ENCODE results near the gene NFKBIL1.
"Not testable (repeated sequence)": the region's sequence is repeated elsewhere in the genome, so short reads cannot be mapped to it uniquely, and the experiment has no call there.

NFKBIL1 gene

GRCh38 chr6:31534521-31535040 lies 12.8 kb upstream of the NFKBIL1 start:
- DNase-seq = no peak

- no peak for DNase-seq
Measured at GRCh38 chr6:31535538-31536324, 11.7 kb upstream of the NFKBIL1 start.

GRCh38 chr6:31538805-31539400 lies 8.5 kb upstream of the NFKBIL1 start:
- no peak for DNase-seq

DNA sequence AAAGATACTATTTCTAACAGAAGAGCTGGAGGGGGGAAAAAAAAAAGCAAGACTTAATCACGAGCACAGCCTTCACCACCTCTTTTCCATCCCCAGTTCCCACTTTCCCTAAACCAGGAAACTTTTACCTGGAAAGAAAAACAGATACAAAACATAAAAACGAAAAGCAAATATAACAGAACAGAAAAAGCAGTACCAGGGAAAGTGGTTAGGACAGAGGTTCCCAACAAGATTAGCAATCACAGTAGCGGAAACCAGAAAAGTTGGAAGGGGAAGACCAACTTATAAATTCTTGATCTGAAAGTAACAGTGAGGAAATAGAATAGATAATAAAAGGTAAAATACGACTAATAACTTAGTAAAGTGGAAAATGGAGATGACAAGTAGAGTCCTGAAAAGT lies 6.8 kb upstream of the NFKBIL1 start:
- no peak for DNase-seq

- DNase-seq = peak; percentile 56
Measured at GRCh38 chr6:31541059-31541657, 6.2 kb upstream of the NFKBIL1 start.

- DNase-seq = peak; percentile 86 to 87
Measured at GRCh38 chr6:31541658-31542521, 5.5 kb upstream of the NFKBIL1 start, which contains the start of gene DDX39B. TSS of gene DDX39B (minus strand) at chr6:31542003. CDS start at chr6:31540532, 1,471 bp downstream.

- no peak for DNase-seq
Measured at GRCh38 chr6:31543639-31544038, 3.8 kb upstream of the NFKBIL1 start.

DNA sequence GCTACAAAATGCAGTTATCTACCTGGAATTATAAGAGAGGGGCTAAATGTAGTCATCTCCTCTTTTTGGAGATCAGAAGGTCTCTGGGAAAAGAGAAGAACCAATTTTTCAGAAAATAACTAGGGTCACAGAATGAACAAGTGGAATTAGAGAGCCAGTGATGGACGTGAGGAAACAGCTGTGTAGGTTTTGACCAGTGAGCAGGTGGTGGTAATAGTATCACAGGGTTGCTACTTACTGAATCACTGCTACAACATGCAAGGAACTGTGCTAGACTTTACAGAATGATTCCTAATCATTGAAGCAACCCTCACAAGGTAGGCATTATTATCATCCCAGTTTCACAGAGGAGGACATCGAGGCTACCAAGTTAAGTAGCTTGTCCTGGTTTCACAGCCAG lies 2.7 kb upstream of the NFKBIL1 start:
- DNase-seq = no peak

GRCh38 chr6:31545291-31545690 lies 2.1 kb upstream of the NFKBIL1 start:
- DNase-seq = no peak

- DNase-seq = peak; percentile 85 to 90
Measured at GRCh38 chr6:31546339-31546957, 960 bp upstream of the NFKBIL1 start, which contains the start of gene ATP6V1G2. TSS of gene ATP6V1G2 (minus strand) at chr6:31546608. CDS start at chr6:31546559, 49 bp downstream.

GRCh38 chr6:31547727-31548543 lies 527 bp downstream of the NFKBIL1 start:
- DNase-seq = no peak

- no peak for DNase-seq
Measured at GRCh38 chr6:31548544-31548873, 1.1 kb downstream of the NFKBIL1 start.

GRCh38 chr6:31551371-31551770 lies 4.0 kb downstream of the NFKBIL1 start:
- not testable (repeated sequence) for DNase-seq

DNA sequence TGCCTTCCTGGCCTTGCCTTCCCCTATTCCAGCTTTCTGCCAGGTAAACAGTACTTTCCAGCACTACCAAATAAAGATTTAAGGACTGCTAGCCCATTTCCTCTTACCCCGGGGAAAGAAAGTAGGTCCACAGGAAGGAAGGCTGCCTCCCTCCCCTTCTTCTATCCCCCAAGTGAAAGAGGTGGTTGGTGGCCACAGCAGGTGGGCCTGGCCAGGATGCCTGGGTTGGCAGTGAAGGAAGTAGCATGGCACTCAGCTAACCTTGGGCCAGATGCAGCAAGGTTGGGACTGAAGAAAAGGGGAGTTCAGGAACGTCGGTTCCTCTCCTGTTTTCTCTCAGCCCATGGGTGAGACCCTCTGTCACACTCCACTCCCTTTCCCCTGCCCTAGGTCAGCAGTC lies 8.9 kb downstream of the NFKBIL1 start:
- DNase-seq = no peak

- DNase-seq = no peak
Measured at GRCh38 chr6:31557443-31558317, 10.3 kb downstream of the NFKBIL1 start.

DNA sequence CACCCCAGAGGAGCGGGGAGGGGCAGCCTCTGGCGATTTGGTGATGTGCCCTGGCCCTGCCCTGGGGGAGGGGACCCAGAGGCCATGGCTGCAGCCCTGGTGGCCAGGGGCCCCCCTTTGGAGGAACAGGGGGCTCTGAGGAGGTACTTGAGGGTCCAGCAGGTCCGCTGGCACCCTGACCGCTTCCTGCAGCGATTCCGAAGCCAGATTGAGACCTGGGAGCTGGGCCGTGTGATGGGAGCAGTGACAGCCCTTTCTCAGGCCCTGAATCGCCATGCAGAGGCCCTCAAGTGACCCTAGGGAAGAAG lies 10.9 kb downstream of the NFKBIL1 start:
- DNase-seq = no peak

DNA sequence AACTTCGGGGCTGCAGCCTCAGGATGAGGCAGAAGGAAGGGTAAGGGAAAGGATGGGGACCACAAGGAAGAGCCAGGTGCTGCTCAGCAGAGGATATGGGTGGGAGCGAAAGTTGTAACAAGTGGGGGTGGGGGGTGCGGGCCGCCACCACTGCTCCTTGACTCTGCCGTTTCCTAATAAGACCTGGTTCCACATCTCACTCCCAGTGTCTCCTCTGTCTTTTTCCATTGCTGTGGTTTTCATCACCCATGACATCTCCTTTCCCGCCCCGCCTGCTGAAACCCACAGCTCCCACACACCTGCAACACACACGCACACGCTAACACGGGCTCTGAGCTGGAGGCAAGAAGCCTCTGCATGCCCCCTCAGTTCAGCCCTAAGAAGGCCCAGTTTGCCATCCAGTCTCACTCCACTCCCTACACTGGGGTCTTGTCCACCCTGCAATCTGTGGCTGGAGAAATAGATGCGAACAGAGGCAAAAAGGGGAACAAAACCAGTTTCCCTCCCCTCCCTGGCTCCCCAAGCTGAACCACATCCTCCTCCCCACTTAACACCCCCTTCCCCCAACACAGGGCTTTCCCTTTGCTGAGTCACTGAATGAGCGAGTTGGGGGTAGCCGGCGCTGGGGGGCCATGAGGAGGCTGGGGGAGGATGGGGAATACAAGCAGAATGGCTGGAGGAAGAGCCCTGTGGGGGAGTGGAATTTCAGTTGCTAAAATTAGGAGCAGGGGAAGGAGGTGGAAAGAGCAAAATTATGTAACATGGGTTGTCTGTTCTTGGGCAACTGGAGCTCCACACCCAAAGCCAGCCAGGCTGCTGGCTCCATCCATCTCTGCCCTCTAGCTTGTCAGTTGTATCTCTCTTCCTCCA lies 11.5 kb downstream of the NFKBIL1 start:
- DNase-seq = peak in 1 of 2 donors; percentile 57

DNA sequence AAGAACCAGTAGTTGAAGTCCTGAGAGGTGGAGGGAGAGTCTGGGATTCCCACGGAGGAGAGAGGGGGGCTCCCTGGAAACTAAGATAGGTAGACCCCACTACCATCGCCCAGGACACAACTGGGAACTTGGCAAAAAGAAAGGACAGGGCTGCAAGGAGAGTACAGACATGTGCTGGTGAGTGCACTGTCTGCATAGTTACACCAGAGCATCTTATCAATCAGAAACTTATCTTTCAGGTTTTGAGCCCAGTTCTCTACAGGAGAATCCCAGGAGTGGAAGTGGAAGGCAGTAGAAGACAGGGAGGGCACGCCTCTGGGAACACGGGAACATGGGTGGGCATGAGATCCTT lies 12.2 kb downstream of the NFKBIL1 start:
- no peak for DNase-seq

DNA sequence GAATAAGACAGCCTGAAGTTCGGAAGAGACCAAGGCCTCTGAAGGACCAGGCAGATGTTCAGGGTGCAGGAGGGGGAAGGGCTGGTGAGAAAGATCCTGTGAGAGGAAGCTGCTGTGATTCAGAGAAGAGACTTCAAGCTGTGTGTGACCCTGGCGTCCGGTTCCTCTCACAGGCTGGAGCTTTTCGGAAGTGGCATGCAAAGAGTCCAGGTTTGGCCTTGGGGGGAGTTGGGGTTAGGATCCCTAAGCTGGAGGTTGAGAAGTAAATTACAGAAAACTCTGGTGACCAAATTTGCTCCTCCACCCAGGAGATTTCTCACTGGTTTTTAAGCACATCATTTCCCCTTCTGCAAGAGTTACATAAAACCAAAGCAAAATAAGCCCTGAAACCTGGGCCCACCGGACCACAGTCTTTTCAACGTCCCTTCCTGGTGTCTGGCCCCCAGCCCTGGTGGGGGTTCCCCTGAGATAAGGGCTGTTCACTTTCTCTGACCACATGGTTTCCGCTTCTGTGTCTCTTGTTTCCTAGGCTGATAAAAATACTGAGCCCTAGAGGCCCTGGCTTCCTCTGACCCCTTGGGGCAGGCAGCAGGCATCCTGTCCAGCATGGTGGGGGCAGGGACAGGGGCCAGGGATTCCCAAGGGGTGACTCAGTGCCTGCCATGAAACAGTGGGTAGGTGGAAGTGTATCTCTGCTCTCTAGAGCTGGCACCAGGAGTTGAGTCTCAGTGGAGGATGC lies 12.7 kb downstream of the NFKBIL1 start:
- DNase-seq = no peak

All from stimulated activated CD4-positive, alpha-beta T cell treated with anti-CD3 and anti-CD28 coated beads, Interleukin-2, amount 100 ng/mL, for 48 hours (primary cell).